Activated naive CD4-positive, alpha-beta T cell treated with anti-CD3 and anti-CD28 coated beads, Interleukin-2, amount 10 ng/mL, durations not matched to agents 7 days and 5 days (primary cell): ENCODE results near the gene SDK1.

Experiments used
- CTCF ChIA-PET: fragments of 350-600 bp; sonication (Branson Sonifier 250); formaldehyde crosslinking; loops from one replicate; lab custom pipeline; 2021; ENCODE audit warnings: antibody characterized with exemption; lab: Charles Lee
- DNase-seq: peaks from one replicate; pipeline ENCODE4 v3.0.0-alpha.2; 2020
- H3K27ac Mint-ChIP-seq: one replicate; pipeline ENCODE4 v1.8.0; 2021; ENCODE audit warnings: mild to moderate bottlenecking, moderate library complexity, mixed read lengths
- H3K27me3 Mint-ChIP-seq: one replicate; pipeline ENCODE4 v1.8.0; 2021; ENCODE audit warnings: mild to moderate bottlenecking, mixed read lengths
- H3K36me3 Mint-ChIP-seq: one replicate; pipeline ENCODE4 v1.8.0; 2021; ENCODE audit warnings: mixed read lengths
- H3K4me1 Mint-ChIP-seq: one replicate; pipeline ENCODE4 v1.8.0; 2021; ENCODE audit warnings: mixed read lengths
- H3K4me3 Mint-ChIP-seq: one replicate; pipeline ENCODE4 v1.8.0; 2021; ENCODE audit warnings: mild to moderate bottlenecking, moderate library complexity, mixed read lengths
- H3K9me3 Mint-ChIP-seq: one replicate; pipeline ENCODE4 v1.8.0; 2021; ENCODE audit warnings: mixed read lengths

The SDK1 gene

DNA sequence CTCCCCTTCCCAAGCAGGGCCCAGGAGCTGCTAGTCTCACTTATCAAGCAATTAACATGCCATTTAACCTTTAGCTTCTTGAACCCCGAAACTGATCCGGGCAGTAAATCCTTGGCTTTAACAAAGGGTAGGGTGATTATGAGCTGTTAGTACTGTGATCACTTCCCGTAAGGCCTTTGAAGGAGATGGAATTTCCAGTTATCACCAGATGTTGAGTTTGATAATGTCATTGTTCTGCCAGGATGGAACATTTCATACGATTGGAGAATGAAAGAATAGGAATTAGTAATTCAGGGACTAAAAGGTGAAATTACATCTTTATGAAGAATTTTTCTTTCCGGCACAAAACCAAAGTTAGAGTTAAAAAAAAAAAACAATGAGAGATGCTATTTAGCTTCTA is 810.1 kb downstream of the SDK1 start:
- CTCF ChIA-PET = no interaction called here
- no peaks in the 10 kb centered on the region for H3K27me3 Mint-ChIP-seq
- H3K9me3 Mint-ChIP-seq = no peaks in the 10 kb centered on the region
- no peak overlapping the region for H3K27ac Mint-ChIP-seq
- H3K36me3 Mint-ChIP-seq = no peaks in the 10 kb centered on the region
- H3K4me3 Mint-ChIP-seq = no peak overlapping the region
- DNase-seq = no peak
- no peaks in the 10 kb centered on the region for H3K4me1 Mint-ChIP-seq

DNA sequence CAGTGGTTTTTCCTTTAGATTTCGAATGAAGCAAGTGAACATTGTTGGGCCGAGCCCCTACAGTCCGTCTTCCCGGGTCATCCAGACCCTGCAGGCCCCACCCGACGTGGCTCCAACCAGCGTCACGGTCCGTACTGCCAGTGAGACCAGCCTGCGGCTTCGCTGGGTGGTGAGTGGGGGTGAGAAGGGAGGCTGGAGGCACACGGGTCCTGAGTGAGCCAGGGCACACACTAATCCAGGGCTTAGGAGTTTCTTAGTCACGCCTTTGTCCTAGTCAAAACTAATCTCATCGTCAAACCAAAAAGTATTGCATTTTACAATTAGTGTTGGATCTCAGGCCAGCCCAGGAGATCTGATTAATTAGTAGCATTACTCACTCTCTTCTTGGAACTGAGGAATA is 812.2 kb downstream of the SDK1 start:
- H3K27me3 Mint-ChIP-seq = no peaks in the 10 kb centered on the region
- H3K4me3 Mint-ChIP-seq = no peak overlapping the region
- no peaks in the 10 kb centered on the region for H3K36me3 Mint-ChIP-seq
- DNase-seq = no peak
- H3K27ac Mint-ChIP-seq = no peak overlapping the region
- no peaks in the 10 kb centered on the region for H3K4me1 Mint-ChIP-seq
- CTCF ChIA-PET = no interaction called here
- H3K9me3 Mint-ChIP-seq = no peaks in the 10 kb centered on the region

DNA sequence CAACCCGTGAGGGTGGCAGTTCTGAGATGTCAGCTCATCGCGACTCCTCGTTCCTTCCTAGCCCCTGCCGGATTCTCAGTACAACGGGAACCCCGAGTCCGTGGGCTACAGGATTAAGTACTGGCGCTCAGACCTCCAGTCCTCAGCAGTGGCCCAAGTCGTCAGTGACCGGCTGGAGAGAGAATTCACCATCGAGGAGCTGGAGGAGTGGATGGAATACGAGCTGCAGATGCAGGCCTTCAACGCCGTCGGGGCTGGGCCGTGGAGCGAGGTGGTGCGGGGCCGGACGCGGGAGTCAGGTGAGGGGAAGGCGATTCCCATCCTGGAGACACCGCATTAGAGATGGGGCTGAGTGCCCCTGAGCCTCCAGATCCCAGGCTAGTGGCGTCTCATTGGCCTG is 812.9 kb downstream of the SDK1 start:
- CTCF ChIA-PET = no interaction called here
- no peaks in the 10 kb centered on the region for H3K4me1 Mint-ChIP-seq
- H3K9me3 Mint-ChIP-seq = no peaks in the 10 kb centered on the region
- H3K27ac Mint-ChIP-seq = no peak overlapping the region
- no peaks in the 10 kb centered on the region for H3K27me3 Mint-ChIP-seq
- H3K36me3 Mint-ChIP-seq = no peaks in the 10 kb centered on the region
- DNase-seq = no peak
- no peak overlapping the region for H3K4me3 Mint-ChIP-seq

DNA sequence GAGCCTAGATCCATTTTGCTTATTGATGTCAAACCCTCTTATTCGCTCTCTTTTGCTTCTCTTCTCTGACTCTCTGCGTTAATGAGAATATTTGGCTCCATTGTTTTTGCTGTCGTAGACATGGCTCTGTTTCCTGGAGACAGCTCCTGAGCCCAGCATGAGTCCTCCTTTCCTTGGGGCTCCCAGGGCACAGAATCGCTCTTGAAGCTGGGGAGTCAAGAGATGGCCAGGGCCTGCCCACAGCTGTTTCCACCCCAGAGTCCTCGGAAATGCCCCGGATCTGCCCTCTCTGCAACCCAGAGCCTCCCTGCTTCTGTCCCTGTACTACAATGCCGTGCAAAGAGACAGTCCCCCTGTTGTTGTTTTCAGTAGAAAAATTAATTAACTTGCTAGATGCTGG is 814.4 kb downstream of the SDK1 start:
- Mint-ChIP-seq H3K9me3 (peaks cover 7% of the 10 kb centered on the region), H3K27me3 (no peaks in the 10 kb centered on the region), H3K4me3 (no peak overlapping the region), H3K27ac (no peak overlapping the region), H3K4me1 (no peaks in the 10 kb centered on the region), H3K36me3 (no peaks in the 10 kb centered on the region)
- CTCF ChIA-PET = no interaction called here
- no peak for DNase-seq

DNA sequence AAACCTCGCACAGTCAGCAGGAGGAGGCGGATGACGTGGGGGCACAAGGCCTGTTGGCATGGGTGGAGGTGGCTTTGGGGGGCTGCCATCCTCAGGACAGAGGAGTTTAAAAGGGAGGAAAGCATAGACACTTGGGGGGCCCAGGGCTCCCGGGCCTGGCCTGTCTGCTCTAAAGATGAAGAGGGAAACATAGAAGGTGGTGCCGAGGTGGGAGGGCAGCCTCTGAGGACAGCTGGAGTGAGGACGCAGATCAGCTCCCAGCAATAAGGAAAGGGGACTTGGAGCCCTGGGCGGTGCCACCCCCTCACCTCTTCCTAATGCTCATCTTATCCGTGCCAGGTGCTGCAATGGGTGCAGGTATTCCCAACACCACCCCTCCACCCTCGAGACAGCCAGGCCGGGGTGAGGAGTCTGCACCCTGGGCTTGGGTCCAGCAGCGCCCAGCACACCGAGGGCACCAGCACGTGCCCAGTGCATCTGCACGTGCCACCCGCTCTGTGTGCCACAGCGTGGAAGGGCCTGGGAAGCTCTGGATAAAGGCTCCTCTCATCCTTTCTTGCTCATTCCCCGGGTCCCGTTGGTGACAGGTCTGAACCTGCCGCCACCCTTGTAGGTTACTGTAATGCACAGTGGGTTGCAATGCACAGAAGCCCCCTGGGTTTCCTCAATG is 815.0 kb downstream of the SDK1 start:
- no peaks in the 10 kb centered on the region for H3K27me3 Mint-ChIP-seq
- H3K27ac Mint-ChIP-seq = no peak overlapping the region
- peaks cover 7% of the 10 kb centered on the region for H3K9me3 Mint-ChIP-seq
- H3K4me3 Mint-ChIP-seq = no peak overlapping the region
- no peaks in the 10 kb centered on the region for H3K36me3 Mint-ChIP-seq
- H3K4me1 Mint-ChIP-seq = no peaks in the 10 kb centered on the region
- DNase-seq = no peak
- CTCF ChIA-PET = no interaction called here

DNA sequence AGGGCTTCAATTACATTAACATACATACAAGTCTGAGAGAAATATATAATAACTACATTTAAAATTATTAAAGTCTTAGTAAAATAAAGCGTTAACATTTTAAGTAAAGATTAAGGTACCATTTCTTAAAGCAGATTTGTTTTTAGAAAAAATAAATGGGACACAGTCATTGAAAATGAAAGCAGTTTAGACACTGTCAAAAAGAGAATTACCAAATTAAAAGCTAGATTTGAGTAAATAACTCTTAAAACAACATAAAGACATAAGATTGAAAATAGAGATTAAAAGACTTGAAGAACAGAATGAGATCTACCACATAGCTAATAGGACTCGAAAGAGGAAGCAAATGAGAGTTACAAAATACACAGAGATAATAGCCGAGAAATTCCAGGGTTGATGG is 818.8 kb downstream of the SDK1 start:
- CTCF ChIA-PET = no interaction called here
- Mint-ChIP-seq H3K36me3 (no peaks in the 10 kb centered on the region), H3K4me1 (no peaks in the 10 kb centered on the region), H3K27ac (no peak overlapping the region), H3K27me3 (peaks cover 12% of the 10 kb centered on the region), H3K4me3 (no peak overlapping the region), H3K9me3 (peaks cover 11% of the 10 kb centered on the region)
- DNase-seq = no peak

DNA sequence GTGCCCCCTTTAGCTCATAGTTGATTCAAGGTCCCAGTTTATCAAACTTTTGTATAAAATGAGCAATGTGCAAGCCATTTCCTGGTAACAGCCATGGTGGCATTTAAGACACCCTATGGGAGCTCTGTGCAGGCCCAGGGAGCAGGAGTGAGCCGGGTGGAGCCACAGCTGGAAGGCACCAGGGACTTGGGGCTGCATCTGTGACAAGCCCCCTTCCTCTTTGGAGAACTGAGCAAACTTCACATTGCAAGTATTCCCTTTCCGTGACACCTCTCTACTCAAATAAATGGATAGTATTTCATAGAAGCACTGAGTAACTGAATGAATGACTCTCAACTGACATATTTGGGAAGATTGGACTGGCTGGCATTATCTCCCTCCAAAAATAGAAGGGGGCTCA is 822.3 kb downstream of the SDK1 start:
- CTCF ChIA-PET = no interaction called here
- no peak overlapping the region for H3K27ac Mint-ChIP-seq
- no peaks in the 10 kb centered on the region for H3K4me1 Mint-ChIP-seq
- peaks cover 12% of the 10 kb centered on the region for H3K27me3 Mint-ChIP-seq
- peaks cover 11% of the 10 kb centered on the region for H3K9me3 Mint-ChIP-seq
- no peaks in the 10 kb centered on the region for H3K36me3 Mint-ChIP-seq
- H3K4me3 Mint-ChIP-seq = no peak overlapping the region
- no peak for DNase-seq

DNA sequence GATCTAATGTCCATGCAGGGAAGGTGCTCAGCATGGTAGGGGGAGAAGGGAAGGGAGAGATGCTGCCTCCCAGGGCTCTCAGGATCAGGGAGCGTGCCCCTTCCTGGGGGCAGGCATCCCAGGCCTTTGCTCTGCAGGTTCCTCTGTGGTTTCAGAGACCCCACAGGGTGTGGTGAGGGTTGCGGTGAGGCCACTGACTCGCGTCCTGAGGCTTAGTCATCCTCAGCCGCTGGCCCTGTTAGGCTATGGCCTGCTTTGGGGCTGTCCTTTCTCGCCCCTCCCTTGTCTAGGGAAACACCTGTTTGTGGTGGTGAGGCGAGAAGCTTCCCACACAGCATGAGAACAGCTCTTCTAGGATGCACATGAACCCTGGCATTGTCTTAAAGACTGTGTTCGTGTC is 822.8 kb downstream of the SDK1 start:
- Mint-ChIP-seq H3K4me3 (no peak overlapping the region), H3K36me3 (no peaks in the 10 kb centered on the region), H3K9me3 (peaks cover 11% of the 10 kb centered on the region), H3K27me3 (peaks cover 12% of the 10 kb centered on the region), H3K4me1 (no peaks in the 10 kb centered on the region), H3K27ac (no peak overlapping the region)
- CTCF ChIA-PET = no interaction called here
- no peak for DNase-seq

DNA sequence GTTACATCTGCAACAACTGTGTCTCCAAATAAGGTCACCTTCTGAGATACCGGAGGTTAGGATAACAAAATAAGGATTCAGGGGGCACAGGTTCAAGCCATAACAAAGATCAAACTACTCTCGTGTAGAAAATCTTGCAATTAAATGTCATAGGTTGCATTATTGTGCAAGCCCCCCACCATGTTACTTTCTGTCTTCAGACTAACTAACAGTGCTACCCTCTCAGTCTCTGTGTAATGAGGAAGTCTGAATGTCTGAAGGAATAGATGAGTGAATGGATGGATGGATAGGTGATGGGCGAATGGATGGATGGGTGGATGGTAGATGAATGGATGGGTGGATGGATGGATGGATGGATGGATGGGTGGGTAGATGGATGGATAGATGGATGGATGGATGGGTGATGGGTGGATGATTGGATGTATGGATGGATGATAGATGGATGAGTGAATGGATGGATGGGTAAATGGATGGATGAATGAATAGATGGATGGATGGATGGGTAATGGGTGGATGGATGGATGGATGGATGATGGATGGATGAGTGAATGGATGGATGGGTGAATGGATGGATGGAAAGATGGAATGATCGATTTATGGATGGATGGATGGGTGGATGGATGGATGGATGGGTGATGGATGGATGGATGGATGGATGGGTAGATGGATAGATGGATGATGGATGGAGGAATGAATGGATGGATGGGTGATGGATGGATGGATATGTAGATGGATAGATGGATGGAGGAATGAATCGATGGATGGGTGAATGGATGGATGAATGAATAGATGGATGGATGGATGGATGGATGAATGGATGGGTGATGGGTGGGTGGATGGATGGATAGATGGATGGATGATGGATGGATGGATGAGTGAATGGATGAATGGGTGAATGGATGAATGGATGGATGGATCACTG is 823.8 kb downstream of the SDK1 start:
- DNase-seq = no peak
- Mint-ChIP-seq H3K36me3 (no peaks in the 10 kb centered on the region), H3K4me1 (no peaks in the 10 kb centered on the region), H3K4me3 (no peak overlapping the region), H3K27ac (no peak overlapping the region), H3K27me3 (peaks cover 12% of the 10 kb centered on the region), H3K9me3 (peaks cover 8% of the 10 kb centered on the region)
- CTCF ChIA-PET = no interaction called here

DNA sequence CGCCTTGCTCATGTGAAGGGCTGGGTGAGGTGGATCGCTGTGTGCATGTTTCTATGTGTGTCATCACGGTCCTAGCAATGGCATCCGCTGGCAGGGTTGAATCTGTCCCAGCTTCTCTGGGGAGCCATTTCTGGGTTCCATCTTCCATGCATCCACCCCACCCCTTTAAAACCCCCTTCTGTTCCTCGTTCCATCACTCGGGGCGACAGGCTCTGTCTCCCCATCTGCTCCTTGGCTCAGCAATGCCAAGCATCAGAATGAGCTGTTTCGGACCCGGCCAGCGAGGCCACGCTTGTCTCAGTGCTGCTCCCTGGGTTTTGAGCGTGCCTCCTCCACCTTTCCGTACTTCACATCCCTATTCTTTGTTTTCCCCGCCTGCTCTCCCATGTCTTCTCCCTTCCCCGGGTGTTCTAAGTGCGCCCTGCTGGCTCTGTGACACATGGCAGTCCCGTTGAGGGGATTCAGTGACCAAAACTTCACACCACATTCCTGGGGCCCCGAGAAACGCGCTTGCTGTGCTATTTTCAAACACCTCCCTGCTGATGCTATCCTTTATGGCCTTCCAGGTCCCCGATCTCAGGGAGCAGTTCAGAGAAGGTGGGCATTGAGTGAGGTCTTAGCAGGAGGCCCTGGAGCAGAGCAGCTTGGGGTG is 827.0 kb downstream of the SDK1 start:
- no peak for DNase-seq
- no peak overlapping the region for H3K27ac Mint-ChIP-seq
- H3K36me3 Mint-ChIP-seq = no peaks in the 10 kb centered on the region
- H3K4me1 Mint-ChIP-seq = no peaks in the 10 kb centered on the region
- no peaks in the 10 kb centered on the region for H3K27me3 Mint-ChIP-seq
- no peaks in the 10 kb centered on the region for H3K9me3 Mint-ChIP-seq
- H3K4me3 Mint-ChIP-seq = no peak overlapping the region
- CTCF ChIA-PET = no interaction called here

DNA sequence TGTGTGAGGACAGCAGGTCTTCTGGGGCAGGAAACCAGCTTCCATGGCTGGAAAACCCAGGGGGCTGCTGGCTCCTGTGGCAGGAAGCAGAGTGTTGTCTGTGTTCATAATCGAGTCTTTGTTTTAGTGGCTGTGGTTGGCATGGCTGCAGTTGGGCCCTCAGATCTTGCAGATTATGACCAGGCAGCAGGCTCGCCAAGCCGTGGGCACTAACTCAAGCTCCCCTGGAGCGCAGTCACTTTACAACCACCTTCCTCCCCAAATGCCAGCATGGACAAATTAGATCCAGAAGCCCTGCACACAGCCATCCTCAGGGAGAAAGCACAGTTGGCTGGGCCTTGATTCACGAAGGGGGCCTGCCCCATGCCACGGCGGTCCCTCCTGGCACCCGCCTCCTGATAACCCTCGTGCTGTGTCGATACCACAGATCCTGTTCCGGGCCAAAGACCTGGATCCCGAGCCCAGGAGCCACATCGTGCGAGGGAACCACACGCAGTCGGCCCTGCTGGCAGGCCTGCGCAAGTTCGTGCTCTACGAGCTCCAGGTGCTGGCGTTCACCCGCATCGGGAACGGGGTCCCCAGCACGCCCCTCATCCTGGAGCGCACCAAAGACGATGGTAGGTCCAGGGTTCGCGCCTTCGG is 828.5 kb downstream of the SDK1 start:
- DNase-seq = no peak
- H3K27me3 Mint-ChIP-seq = no peaks in the 10 kb centered on the region
- H3K36me3 Mint-ChIP-seq = no peaks in the 10 kb centered on the region
- no peak overlapping the region for H3K4me3 Mint-ChIP-seq
- H3K9me3 Mint-ChIP-seq = no peaks in the 10 kb centered on the region
- CTCF ChIA-PET = no interaction called here
- H3K4me1 Mint-ChIP-seq = no peaks in the 10 kb centered on the region
- no peak overlapping the region for H3K27ac Mint-ChIP-seq

DNA sequence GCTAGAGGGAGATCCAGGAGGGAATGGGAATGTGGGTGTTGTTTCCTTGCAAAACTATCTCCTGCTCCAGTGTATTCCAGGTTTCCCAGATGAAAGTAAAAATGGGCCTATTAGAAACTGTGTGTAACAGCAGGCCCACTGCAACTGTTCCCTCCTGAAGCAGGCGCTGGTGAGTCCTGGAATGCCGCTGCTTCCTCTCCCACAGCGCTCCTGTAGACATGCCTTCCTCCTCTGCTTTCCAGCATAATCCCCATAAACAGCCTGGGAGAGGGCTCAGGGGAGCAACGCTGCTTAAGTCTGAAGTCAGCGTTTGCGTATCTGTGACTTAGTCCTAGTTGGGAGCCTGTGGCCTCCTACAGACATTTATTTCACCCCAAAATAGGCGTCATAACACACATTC is 830.0 kb downstream of the SDK1 start:
- CTCF ChIA-PET = no interaction called here
- no peak for DNase-seq

DNA sequence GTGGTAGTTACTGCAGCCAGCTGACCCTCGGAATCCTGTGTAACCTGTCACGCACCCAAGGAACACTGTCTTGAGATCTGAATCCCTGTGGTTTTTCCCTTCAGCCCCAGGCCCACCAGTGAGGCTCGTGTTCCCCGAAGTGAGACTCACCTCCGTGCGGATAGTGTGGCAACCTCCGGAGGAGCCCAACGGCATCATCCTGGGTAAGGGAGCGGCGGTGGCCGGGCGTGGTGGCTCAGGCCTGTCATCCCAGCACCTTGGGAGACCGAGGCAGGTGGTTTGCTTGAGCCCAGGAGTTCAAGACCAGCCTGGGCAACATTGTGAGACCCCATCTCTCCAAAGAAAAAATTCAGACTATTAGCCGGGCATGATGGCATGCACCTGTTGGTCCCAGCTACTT is 831.2 kb downstream of the SDK1 start:
- CTCF ChIA-PET = no interaction called here
- Mint-ChIP-seq H3K9me3 (no peaks in the 10 kb centered on the region), H3K27me3 (no peaks in the 10 kb centered on the region), H3K36me3 (no peaks in the 10 kb centered on the region), H3K27ac (no peak overlapping the region), H3K4me1 (no peaks in the 10 kb centered on the region), H3K4me3 (no peak overlapping the region)
- no peak for DNase-seq

More for the DNA sequence above, 830.0 kb downstream of the SDK1 start:
- Mint-ChIP-seq H3K36me3 (no peaks in the 10 kb centered on the region), H3K4me3 (no peak overlapping the region), H3K27me3 (no peaks in the 10 kb centered on the region), H3K9me3 (no peaks in the 10 kb centered on the region), H3K4me1 (no peaks in the 10 kb centered on the region), H3K27ac (no peak overlapping the region)

DNA sequence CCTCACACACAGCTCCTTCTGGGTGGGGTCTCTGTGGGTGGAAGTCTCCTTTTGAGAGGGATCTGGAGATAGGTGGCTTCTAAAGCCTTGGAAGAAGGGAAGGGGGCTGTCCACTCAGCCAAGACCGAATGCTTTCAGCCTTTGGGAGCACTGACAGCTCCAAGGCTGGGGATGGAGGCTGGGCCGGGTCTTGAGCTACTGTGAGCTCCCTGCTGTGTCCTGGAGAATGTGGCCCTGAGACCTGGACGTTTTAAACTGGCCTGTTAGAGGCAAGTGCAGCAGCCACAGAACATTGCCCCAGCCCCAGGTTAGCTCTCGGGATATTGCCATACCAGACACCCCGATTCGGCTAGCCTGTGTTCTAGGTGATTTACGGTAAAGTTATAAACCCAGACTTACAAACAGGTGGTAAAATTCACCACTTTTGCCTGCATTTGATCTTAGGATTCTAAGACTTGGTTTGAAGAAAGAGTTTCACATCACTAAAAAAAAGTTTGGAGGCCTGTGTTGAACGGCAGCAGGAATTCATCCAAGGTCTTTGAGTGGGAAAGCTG is 832.5 kb downstream of the SDK1 start:
- H3K27me3 Mint-ChIP-seq = no peaks in the 10 kb centered on the region
- H3K27ac Mint-ChIP-seq = no peak overlapping the region
- DNase-seq = no peak
- no peak overlapping the region for H3K4me3 Mint-ChIP-seq
- no peaks in the 10 kb centered on the region for H3K36me3 Mint-ChIP-seq
- no peaks in the 10 kb centered on the region for H3K9me3 Mint-ChIP-seq
- CTCF ChIA-PET = no interaction called here
- no peaks in the 10 kb centered on the region for H3K4me1 Mint-ChIP-seq
